HepG2 (cell line): ENCODE data around the gene VCAN. TPM values are rescaled to one million over a fixed set of nuclear protein-coding genes. Genes with fewer than 3 reads are reported as not detected.

Source experiments
- ATAD3A ChIP-seq: sonication (generic); formaldehyde crosslinking; IDR thresholded peaks from 2 replicates; pipeline ENCODE4 v1.4.0; 2020; ENCODE audit warnings: missing genetic modification reagents
- CAMTA2 ChIP-seq: sonication (generic); formaldehyde crosslinking; IDR thresholded peaks from 2 replicates; pipeline ENCODE4 v1.4.0; 2020; ENCODE audit warnings: mild to moderate bottlenecking, missing genetic modification reagents, borderline replicate concordance
- EHMT2 ChIP-seq: fragments of 200-600 bp; sonication (generic); IDR thresholded peaks from 2 replicates; pipeline ENCODE4 v1.7.0; 2017; ENCODE audit warnings: antibody characterized with exemption, low read depth, low read length, borderline replicate concordance
- ELF1 ChIP-seq: sonication (generic); formaldehyde crosslinking; IDR thresholded peaks from 2 replicates; pipeline ENCODE4 v1.4.0; 2020; ENCODE audit warnings: missing genetic modification reagents
- GABPA ChIP-seq, 2 experiments: IDR thresholded peaks; 2 replicates each; pipeline ENCODE4 v1.6.1; 2011 to 2016; ENCODE audit warnings: low read depth in 2 of 2, low read length in 1 of 2, missing biosample characterization in 1 of 2, missing genetic modification characterization in 1 of 2
- GATAD2A ChIP-seq: IDR thresholded peaks from 2 replicates; pipeline ENCODE4 v1.6.1; 2016
- GTF2F1 ChIP-seq: fragments of 150-350 bp; IDR thresholded peaks from 2 replicates; pipeline ENCODE4 v1.6.1; 2014; ENCODE audit warnings: low read length
- HDAC2 ChIP-seq: sonication (generic); formaldehyde crosslinking; IDR thresholded peaks from 2 replicates; pipeline ENCODE4 v1.4.0; 2020; ENCODE audit warnings: missing genetic modification reagents
- MAZ ChIP-seq, 2 experiments: sonication (generic) in 1 of 2; formaldehyde crosslinking in 1 of 2; IDR thresholded peaks; 2 replicates each; pipeline versions ENCODE4 v1.5.0 to v1.6.1; 2012 to 2020; ENCODE audit warnings: low read depth in 2 of 2, mild to moderate bottlenecking in 2 of 2, borderline replicate concordance in 1 of 2, improper control_type of control experiment in 1 of 2, low read length in 1 of 2, missing genetic modification reagents in 1 of 2, moderate library complexity in 1 of 2
- NFYC ChIP-seq: IDR thresholded peaks from 2 replicates; pipeline ENCODE4 v1.6.1; 2016; ENCODE audit warnings: missing genetic modification reagents, missing compliant biosample characterization
- NR3C1 ChIP-seq: sonication (generic); formaldehyde crosslinking; IDR thresholded peaks from 2 replicates; pipeline ENCODE4 v1.4.0; 2020; ENCODE audit warnings: missing genetic modification reagents
- SMC3 ChIP-seq: IDR thresholded peaks from 2 replicates; pipeline ENCODE4 v1.6.1; 2011; ENCODE audit warnings: low read length, improper control_type of control experiment
- ZC3H13 ChIP-seq: sonication (generic); formaldehyde crosslinking; IDR thresholded peaks from 2 replicates; pipeline ENCODE4 v1.8.1; 2023; ENCODE audit warnings: mild to moderate bottlenecking, missing genetic modification reagents, moderate library complexity
- ZNF282 ChIP-seq: fragments of 450-650 bp; IDR thresholded peaks from 2 replicates; pipeline ENCODE4 v1.6.1; 2018; ENCODE audit not compliant: partially characterized antibody
- ZNF747 ChIP-seq: sonication (generic); formaldehyde crosslinking; IDR thresholded peaks from 2 replicates; pipeline ENCODE4 v1.8.1; 2023; ENCODE audit warnings: missing genetic modification reagents, mild to moderate bottlenecking, borderline replicate concordance
- polyA plus RNA-seq, 8 experiments: library from polyadenylated mRNA; depleted of rRNA in 3 of 8; stranded (reverse) in 7 of 8; unstranded in 1 of 8; fragments of >200 nt; fragmentation: Illumina TruSeq in 4 of 8; extraction: Trizol in 4 of 8; gene quantifications; 2 replicates each; pipeline versions ENCODE4 v1.2.1 to v1.2.3, GENCODE V29; 2011 to 2016; ENCODE audit warnings: low read depth in 4 of 8, missing spikeins in 1 of 8, mixed read lengths in 1 of 8; ENCODE audit not compliant: insufficient read depth in 1 of 8
- total RNA-seq, 5 experiments: library from RNA; depleted of rRNA; stranded (reverse); fragments of >200 nt; fragmentation: Illumina TruSeq; extraction: Trizol; gene quantifications; 2 replicates each; pipeline ENCODE4 v1.2.3, GENCODE V29; 2016; ENCODE audit warnings: low read depth in 1 of 5
- TF ChIP-seq, protein P1 (sequence below): sonication (generic); formaldehyde crosslinking; IDR thresholded peaks from 2 replicates; pipeline ENCODE4 v1.4.0; 2020; ENCODE audit warnings: missing genetic modification reagents
- TF ChIP-seq, protein P2 (sequence below): sonication (generic); formaldehyde crosslinking; IDR thresholded peaks from 2 replicates; pipeline ENCODE4 v1.5.0; 2020; ENCODE audit warnings: mild to moderate bottlenecking, missing genetic modification reagents, borderline replicate concordance

VCAN gene
- total and polyA plus RNA-seq, 2 of the 13 experiments (the other 11 are each of a cell fraction or from before 2014, with no cell fraction given), result 1.2 to 3.5 TPM

DNA sequence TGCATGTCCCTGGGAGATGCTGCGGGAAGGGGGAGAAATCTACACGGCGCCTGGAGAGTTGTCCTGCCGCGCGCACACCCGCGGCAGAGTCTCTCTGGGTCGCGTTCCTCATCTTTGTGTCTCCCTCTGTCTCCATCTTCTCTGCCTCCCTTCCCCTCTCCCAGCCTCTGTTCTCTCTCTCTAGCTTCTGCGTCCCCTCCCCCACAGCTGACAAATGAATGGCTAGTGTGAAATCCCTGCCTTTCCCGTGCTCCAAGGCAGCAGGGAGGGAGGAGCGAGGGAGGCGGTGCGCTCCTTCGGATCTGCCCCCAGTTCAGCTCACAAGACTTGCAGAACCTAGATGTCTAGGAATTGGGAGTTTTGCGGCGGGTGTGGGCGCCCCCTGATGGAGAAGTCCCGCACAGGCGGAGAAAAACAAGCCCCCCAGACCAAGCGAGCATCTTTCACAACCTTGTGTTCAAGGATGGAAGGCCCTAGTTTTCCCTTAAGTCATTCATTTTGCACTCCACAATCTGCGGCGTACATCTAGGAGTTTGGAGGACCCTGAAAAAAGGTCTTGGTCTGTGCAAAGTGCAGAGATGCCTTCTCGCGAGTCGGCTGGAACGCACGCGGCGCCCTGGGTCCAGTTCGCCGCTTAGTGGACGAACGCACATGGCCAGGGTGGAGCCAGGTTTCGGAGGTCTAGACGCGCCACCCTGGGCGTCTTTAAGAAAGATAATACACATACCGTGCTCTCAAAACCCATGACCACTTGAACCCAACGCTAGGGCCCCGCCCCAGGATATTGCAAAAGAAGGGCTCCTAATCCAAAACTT lies 2.0 kb downstream of the VCAN start (continued):
- peak; percentile 22; the same call in 1 of the 2 replicates for TF ChIP-seq SMC3
- TF ChIP-seq EHMT2, result no peak
- TF ChIP-seq ATAD3A (CRISPR knock-in tag), result no peak
- no peak for TF ChIP-seq ZNF747
- TF ChIP-seq ZC3H13 (CRISPR knock-in tag), result no peak
- TF ChIP-seq NR3C1 (CRISPR knock-in tag), result no peak
- TF ChIP-seq, protein P1, sequence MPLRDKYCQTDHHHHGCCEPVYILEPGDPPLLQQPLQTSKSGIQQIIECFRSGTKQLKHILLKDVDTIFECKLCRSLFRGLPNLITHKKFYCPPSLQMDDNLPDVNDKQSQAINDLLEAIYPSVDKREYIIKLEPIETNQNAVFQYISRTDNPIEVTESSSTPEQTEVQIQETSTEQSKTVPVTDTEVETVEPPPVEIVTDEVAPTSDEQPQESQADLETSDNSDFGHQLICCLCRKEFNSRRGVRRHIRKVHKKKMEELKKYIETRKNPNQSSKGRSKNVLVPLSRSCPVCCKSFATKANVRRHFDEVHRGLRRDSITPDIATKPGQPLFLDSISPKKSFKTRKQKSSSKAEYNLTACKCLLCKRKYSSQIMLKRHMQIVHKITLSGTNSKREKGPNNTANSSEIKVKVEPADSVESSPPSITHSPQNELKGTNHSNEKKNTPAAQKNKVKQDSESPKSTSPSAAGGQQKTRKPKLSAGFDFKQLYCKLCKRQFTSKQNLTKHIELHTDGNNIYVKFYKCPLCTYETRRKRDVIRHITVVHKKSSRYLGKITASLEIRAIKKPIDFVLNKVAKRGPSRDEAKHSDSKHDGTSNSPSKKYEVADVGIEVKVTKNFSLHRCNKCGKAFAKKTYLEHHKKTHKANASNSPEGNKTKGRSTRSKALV, result peak; percentile 6; the same call in 1 of the 2 replicates
- no peak for TF ChIP-seq MAZ (IDR thresholded peaks at IDR 0.05; ENCODE audit: borderline replicate concordance, low read depth, low read length)
- TF ChIP-seq MAZ (CRISPR knock-in tag; IDR thresholded peaks at IDR 0.05; ENCODE audit: low read depth), result no peak
- TF ChIP-seq GTF2F1, result no peak
- TF ChIP-seq CAMTA2 (CRISPR knock-in tag), result no peak
- no peak; the same call in 1 of the 2 replicates for TF ChIP-seq HDAC2 (CRISPR knock-in tag)
- TF ChIP-seq, protein P2, sequence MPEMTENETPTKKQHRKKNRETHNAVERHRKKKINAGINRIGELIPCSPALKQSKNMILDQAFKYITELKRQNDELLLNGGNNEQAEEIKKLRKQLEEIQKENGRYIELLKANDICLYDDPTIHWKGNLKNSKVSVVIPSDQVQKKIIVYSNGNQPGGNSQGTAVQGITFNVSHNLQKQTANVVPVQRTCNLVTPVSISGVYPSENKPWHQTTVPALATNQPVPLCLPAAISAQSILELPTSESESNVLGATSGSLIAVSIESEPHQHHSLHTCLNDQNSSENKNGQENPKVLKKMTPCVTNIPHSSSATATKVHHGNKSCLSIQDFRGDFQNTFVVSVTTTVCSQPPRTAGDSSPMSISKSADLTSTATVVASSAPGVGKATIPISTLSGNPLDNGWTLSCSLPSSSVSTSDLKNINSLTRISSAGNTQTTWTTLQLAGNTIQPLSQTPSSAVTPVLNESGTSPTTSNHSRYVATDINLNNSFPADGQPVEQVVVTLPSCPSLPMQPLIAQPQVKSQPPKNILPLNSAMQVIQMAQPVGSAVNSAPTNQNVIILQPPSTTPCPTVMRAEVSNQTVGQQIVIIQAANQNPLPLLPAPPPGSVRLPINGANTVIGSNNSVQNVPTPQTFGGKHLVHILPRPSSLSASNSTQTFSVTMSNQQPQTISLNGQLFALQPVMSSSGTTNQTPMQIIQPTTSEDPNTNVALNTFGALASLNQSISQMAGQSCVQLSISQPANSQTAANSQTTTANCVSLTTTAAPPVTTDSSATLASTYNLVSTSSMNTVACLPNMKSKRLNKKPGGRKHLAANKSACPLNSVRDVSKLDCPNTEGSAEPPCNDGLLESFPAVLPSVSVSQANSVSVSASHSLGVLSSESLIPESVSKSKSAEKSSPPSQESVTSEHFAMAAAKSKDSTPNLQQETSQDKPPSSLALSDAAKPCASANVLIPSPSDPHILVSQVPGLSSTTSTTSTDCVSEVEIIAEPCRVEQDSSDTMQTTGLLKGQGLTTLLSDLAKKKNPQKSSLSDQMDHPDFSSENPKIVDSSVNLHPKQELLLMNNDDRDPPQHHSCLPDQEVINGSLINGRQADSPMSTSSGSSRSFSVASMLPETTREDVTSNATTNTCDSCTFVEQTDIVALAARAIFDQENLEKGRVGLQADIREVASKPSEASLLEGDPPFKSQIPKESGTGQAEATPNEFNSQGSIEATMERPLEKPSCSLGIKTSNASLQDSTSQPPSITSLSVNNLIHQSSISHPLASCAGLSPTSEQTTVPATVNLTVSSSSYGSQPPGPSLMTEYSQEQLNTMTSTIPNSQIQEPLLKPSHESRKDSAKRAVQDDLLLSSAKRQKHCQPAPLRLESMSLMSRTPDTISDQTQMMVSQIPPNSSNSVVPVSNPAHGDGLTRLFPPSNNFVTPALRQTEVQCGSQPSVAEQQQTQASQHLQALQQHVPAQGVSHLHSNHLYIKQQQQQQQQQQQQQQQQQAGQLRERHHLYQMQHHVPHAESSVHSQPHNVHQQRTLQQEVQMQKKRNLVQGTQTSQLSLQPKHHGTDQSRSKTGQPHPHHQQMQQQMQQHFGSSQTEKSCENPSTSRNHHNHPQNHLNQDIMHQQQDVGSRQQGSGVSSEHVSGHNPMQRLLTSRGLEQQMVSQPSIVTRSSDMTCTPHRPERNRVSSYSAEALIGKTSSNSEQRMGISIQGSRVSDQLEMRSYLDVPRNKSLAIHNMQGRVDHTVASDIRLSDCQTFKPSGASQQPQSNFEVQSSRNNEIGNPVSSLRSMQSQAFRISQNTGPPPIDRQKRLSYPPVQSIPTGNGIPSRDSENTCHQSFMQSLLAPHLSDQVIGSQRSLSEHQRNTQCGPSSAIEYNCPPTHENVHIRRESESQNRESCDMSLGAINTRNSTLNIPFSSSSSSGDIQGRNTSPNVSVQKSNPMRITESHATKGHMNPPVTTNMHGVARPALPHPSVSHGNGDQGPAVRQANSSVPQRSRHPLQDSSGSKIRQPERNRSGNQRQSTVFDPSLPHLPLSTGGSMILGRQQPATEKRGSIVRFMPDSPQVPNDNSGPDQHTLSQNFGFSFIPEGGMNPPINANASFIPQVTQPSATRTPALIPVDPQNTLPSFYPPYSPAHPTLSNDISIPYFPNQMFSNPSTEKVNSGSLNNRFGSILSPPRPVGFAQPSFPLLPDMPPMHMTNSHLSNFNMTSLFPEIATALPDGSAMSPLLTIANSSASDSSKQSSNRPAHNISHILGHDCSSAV (CRISPR knock-in tag), result no peak
- TF ChIP-seq ZNF282, result no peak
- no peak for TF ChIP-seq GABPA (IDR thresholded peaks at IDR 0.05; ENCODE audit: low read depth, low read length)
- TF ChIP-seq GABPA (CRISPR knock-in tag; IDR thresholded peaks at IDR 0.05; ENCODE audit: low read depth), result no peak
- TF ChIP-seq NFYC (CRISPR knock-in tag), result no peak
- no peak for TF ChIP-seq ELF1
- peak; percentile 36; the same call in 1 of the 2 replicates for TF ChIP-seq GATAD2A (CRISPR knock-in tag)
